GM18951 (cell line): ENCODE results near the gene ACCS.

ENCODE experiments used
- POLR2A ChIP-seq: IDR thresholded peaks from 4 replicates; pipeline ENCODE4 v1.6.1; 2011; ENCODE audit warnings: mild to moderate bottlenecking; ENCODE audit not compliant: insufficient read length, insufficient read depth; ENCODE audit errors: extremely low read depth
- in situ Hi-C: fragments of 300-500 bp; cut with MboI; formaldehyde crosslinking; loops from one replicate; pipeline ENCODE4 v1.12.0; 2022; ENCODE audit warnings: low sequenced_read_pairs, mixed read lengths, inconsistent platforms; ENCODE audit not compliant: unreplicated experiment

Gene ACCS

GRCh38 chr11:44051171-44051570 lies 14.9 kb upstream of the ACCS start:
- in situ Hi-C loops: no loop called here
- TF ChIP-seq POLR2A: no peak

DNA sequence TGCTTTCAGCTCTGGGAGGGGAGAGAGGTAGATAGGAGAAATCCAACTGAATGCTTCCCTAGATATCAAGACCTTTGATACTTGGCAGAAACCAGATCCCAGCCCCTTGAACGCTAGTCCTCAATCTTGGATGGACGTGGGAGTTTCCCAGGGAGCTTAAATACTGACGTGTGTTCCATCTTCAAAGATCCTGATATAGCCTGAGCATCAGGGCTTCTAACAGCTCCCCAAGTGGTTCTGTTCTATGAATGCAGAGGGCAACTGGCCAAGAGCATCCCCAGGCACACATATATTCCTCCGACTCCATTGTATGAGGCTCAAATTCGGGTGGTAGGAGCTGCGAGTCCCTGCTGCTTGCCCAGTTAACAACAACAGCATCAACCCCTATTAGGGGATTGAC lies 8.7 kb upstream of the ACCS start:
- TF ChIP-seq POLR2A: no peak
- in situ Hi-C loops: no loop called here

GRCh38 chr11:44058275-44058674 lies 7.8 kb upstream of the ACCS start:
- TF ChIP-seq POLR2A: no peak
- in situ Hi-C loops: no loop called here

GRCh38 chr11:44065161-44065661 lies 859 bp upstream of the ACCS start:
- TF ChIP-seq POLR2A: no peak
- in situ Hi-C loops: no loop called here

GRCh38 chr11:44066732-44067141 lies 667 bp downstream of the ACCS start:
- TF ChIP-seq POLR2A: no peak
- in situ Hi-C loops: no loop called here

DNA sequence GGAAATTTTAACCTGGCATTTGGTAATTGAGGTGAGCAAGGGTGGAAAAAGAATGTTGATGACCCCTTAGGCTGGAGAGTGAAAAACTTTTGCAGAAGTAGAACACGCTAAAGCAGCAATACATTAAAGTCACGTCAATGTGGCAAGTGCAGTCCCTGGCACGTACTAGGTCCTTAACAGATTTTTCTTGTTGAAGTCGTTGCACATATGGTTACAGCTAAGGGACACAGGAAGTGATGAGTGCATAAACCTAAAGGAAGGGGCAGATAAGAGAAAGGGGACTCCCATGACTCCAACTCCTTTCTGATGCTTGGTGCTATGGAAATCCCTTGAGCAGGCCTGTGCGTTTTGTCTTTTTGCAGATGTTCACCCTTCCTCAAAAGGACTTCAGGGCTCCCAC lies 1.2 kb downstream of the ACCS start:
- TF ChIP-seq POLR2A: no peak
- in situ Hi-C loops: no loop called here

DNA sequence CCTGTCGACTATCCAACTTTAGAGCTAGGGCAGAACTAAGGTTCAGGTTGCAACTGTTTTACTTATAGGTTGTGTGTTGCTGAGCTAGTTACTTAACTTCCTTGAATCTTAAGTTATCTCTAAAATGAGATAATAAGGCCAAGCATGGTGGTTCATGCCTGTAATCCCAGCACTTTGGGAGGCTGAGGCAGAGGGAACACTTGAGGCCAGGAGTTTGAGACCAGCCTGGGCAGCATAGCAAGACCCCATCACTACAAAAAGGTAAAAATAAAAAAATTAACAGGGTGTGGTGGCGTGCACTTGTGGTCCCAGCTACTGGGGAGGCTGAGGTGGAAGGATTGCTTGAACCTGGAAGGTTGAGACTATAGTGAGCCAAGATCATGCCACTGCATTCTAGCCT lies 2.1 kb downstream of the ACCS start:
- in situ Hi-C loops: no loop called here
- no peak for TF ChIP-seq POLR2A

GRCh38 chr11:44071157-44071556 lies 5.1 kb downstream of the ACCS start:
- in situ Hi-C loops: no loop called here
- no peak for TF ChIP-seq POLR2A

GRCh38 chr11:44072757-44073658 lies 6.9 kb downstream of the ACCS start:
- no peak for TF ChIP-seq POLR2A
- in situ Hi-C loops: no loop called here

DNA sequence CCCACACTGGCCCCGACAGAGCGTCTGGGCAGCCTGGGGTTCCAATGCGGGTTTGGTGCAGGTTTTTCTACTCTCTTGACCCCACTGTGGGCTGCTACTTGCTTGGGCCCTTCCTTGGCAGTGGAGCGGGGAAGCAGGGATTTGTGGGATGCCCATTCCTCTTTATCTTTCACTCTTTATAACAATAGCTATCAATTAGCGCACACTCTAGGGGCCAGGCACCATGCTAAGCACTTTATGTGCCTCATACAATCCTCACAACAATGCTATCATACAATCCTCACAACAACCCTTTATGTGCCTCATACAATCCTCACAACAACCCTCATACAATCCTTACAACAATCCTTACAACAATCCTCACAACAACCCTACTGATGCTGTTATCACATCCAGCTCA lies 12.7 kb downstream of the ACCS start:
- in situ Hi-C loops: no loop called here
- TF ChIP-seq POLR2A: no peak

DNA sequence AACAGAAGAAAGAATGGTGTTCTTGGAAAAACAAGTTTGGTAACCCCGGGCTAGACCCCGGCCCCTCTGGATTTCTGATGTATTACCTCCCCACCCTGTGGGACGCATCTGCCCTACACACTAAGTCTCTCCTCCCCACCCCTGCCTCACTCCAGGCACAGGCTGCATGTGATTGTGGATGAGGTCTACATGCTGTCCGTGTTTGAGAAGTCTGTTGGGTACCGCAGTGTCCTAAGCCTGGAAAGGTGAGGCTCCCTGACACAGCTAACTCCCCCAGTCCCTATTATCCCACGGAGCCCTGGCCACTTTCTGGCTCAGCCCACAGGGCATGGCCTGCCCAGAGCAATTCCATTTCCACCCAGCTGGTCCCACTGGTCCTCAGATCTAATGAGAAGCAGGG lies 13.3 kb downstream of the ACCS start:
- no peak for TF ChIP-seq POLR2A
- in situ Hi-C loops: no loop called here

DNA sequence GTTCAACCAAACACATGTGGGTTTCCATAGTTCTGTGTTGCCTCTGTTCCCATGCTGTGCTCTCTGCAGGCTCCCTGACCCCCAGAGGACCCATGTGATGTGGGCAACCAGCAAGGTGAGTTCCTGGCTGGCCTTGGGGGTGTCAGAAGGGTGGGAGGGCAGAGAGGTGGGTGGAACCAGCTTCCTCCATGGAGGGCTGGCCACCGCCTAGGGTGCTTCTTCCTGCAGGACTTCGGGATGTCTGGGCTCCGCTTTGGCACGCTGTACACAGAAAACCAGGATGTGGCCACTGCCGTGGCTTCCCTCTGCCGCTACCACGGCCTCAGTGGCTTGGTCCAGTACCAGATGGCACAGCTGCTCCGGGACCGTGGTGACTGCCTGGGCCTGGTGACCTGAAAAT lies 14.9 kb downstream of the ACCS start:
- in situ Hi-C loops: no loop called here
- TF ChIP-seq POLR2A: no peak

- in situ Hi-C loops: no loop called here
- TF ChIP-seq POLR2A: no peak
Observed at GRCh38 chr11:44082645-44083044, 16.6 kb downstream of the ACCS start.

- TF ChIP-seq POLR2A: no peak
- in situ Hi-C loops: no loop called here
Observed at GRCh38 chr11:44083433-44083832, 17.4 kb downstream of the ACCS start.
